ENCODE data around the gene TLCD3B.
"Not testable (repeated sequence)": the region's sequence is repeated elsewhere in the genome, so short reads cannot be mapped to it uniquely, and the experiment has no call there.

Gene TLCD3B

GRCh38 chr16:30025574-30025973 lies 5.5 kb downstream of the TLCD3B start:
- no peak for DNase-seq (ENCODE audit: low read depth in 2 of 2)

- DNase-seq (ENCODE audit: low read depth in 2 of 2), result no peak
Measured at GRCh38 chr16:30025156-30025555, 5.9 kb downstream of the TLCD3B start.

- no peak for DNase-seq (ENCODE audit: low read depth in 2 of 2)
Measured at GRCh38 chr16:30024451-30024850, 6.6 kb downstream of the TLCD3B start.

GRCh38 chr16:30023586-30023985 lies 7.5 kb downstream of the TLCD3B start:
- DNase-seq (ENCODE audit: low read depth in 2 of 2), result no peak

- no peak for DNase-seq (ENCODE audit: low read depth in 2 of 2)
Measured at GRCh38 chr16:30022887-30023286, 8.2 kb downstream of the TLCD3B start, which contains the start of gene C16orf92. TSS of gene C16orf92 (plus strand) at chr16:30023198. CDS start at chr16:30023341, 143 bp downstream.

GRCh38 chr16:30018731-30019158 lies 12.3 kb downstream of the TLCD3B start:
- no peak for DNase-seq (ENCODE audit: low read depth in 2 of 2)

GRCh38 chr16:30017937-30018336 lies 13.1 kb downstream of the TLCD3B start:
- DNase-seq (ENCODE audit: low read depth in 2 of 2), result not testable (repeated sequence)

- DNase-seq (ENCODE audit: low read depth in 2 of 2), result no peak
Measured at GRCh38 chr16:30017277-30017656, 13.8 kb downstream of the TLCD3B start.

- DNase-seq (ENCODE audit: low read depth in 2 of 2), result no peak
Measured at GRCh38 chr16:30016555-30017276, 14.4 kb downstream of the TLCD3B start.

GRCh38 chr16:30015450-30015849 lies 15.6 kb downstream of the TLCD3B start:
- DNase-seq (ENCODE audit: low read depth in 2 of 2), result not testable (repeated sequence)

- not testable (repeated sequence) for DNase-seq (ENCODE audit: low read depth in 2 of 2)
Measured at GRCh38 chr16:30012598-30012997, 18.5 kb downstream of the TLCD3B start.

GRCh38 chr16:30011714-30012504 lies 19.2 kb downstream of the TLCD3B start:
- no peak for DNase-seq (ENCODE audit: low read depth in 2 of 2)

- no peak for DNase-seq (ENCODE audit: low read depth in 2 of 2)
Measured at GRCh38 chr16:30010844-30011713, 20.0 kb downstream of the TLCD3B start, which contains the start of gene DOC2A. TSS of gene DOC2A (minus strand) at chr16:30011027. CDS start at chr16:30010222, 805 bp downstream.

- DNase-seq (ENCODE audit: low read depth in 2 of 2), result no peak
Measured at GRCh38 chr16:30009990-30010843, 20.9 kb downstream of the TLCD3B start.

- no peak for DNase-seq (ENCODE audit: low read depth in 2 of 2)
Measured at GRCh38 chr16:30009085-30009862, 21.8 kb downstream of the TLCD3B start.

- no peak for DNase-seq (ENCODE audit: low read depth in 2 of 2)
Measured at GRCh38 chr16:30007378-30007895, 23.6 kb downstream of the TLCD3B start.

- DNase-seq (ENCODE audit: low read depth in 2 of 2), result no peak
Measured at GRCh38 chr16:30006659-30007377, 24.3 kb downstream of the TLCD3B start.

- no peak for DNase-seq (ENCODE audit: low read depth in 2 of 2)
Measured at GRCh38 chr16:30006095-30006473, 25.0 kb downstream of the TLCD3B start.
